Glutamatergic neuron (in vitro differentiated cells): ENCODE measurements around the gene CCDC87. TPM values are rescaled to one million over a fixed set of nuclear protein-coding genes. Genes with fewer than 3 reads are reported as not detected.

ENCODE experiments used
- DNase-seq: peaks from one replicate; pipeline ENCODE4 v3.0.0; 2022
- H3K27ac Mint-ChIP-seq: one replicate; pipeline ENCODE4 v1.8.0; 2020; ENCODE audit warnings: mild to moderate bottlenecking, mixed read lengths, inconsistent platforms; ENCODE audit not compliant: unreplicated experiment
- H3K27me3 Mint-ChIP-seq: one replicate; pipeline ENCODE4 v1.8.0; 2020; ENCODE audit warnings: mild to moderate bottlenecking, moderate library complexity, mixed read lengths, inconsistent platforms; ENCODE audit not compliant: unreplicated experiment
- H3K36me3 Mint-ChIP-seq: one replicate; pipeline ENCODE4 v1.8.0; 2020; ENCODE audit warnings: mild to moderate bottlenecking, mixed read lengths, inconsistent platforms; ENCODE audit not compliant: unreplicated experiment
- H3K4me1 Mint-ChIP-seq: one replicate; pipeline ENCODE4 v1.8.0; 2020; ENCODE audit warnings: mild to moderate bottlenecking, low read depth, mixed read lengths, inconsistent platforms; ENCODE audit not compliant: unreplicated experiment
- H3K4me3 Mint-ChIP-seq: one replicate; pipeline ENCODE4 v1.8.0; 2020; ENCODE audit warnings: mild to moderate bottlenecking, mixed read lengths, inconsistent platforms; ENCODE audit not compliant: unreplicated experiment
- H3K9me3 Mint-ChIP-seq: one replicate; pipeline ENCODE4 v1.8.0; 2020; ENCODE audit warnings: mild to moderate bottlenecking, moderate library complexity, mixed read lengths, inconsistent platforms; ENCODE audit not compliant: unreplicated experiment
- total RNA-seq: library from RNA; stranded (reverse); fragmentation: NEBNext Ultra II Directional; extraction: Animal tissue kit (Norgen Biotek cat#: 25700); gene quantifications from one replicate; pipeline ENCODE4 v1.2.1, GENCODE V29; 2021; ENCODE audit not compliant: unreplicated experiment
- TF ChIP-seq, protein P1 (sequence below): fragments of 200-600 bp; sonication (generic); IDR thresholded peaks from one replicate; pipeline ENCODE4 v1.5.0; 2021; ENCODE audit not compliant: partially characterized antibody, unreplicated experiment

CCDC87 gene
- total RNA-seq, 1 donor from 2014 or later: 0.51 TPM

DNA sequence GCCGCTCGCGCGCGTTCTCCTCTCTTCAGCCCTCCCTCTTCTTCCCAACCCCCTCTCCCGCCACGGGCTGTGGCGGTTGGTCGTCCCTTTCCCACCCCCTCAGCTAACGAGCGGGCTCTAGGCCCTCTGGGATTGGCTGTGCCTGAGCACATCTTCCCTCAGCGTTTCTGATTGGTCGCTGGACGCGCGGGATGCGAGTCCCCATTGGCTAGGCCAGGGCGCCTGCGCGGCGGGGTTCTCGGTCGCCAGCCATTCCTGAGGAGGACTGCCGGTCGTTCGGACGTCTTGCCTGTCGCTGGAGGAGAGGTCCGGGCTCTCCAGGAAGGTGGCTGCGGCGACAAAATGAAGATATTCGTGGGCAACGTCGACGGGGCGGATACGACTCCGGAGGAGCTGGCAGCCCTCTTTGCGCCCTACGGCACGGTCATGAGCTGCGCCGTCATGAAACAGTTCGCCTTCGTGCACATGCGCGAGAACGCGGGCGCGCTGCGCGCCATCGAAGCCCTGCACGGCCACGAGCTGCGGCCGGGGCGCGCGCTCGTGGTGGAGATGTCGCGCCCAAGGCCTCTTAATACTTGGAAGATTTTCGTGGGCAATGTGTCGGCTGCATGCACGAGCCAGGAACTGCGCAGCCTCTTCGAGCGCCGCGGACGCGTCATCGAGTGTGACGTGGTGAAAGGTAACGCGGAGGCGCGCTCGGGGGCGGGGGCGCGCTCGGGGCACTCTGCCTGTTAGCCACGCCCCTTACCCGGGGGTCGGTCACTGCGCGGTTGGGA, 23.7 kb upstream of the CCDC87 start, which contains the start of gene RBM14:
Gene RBM14, plus strand, starts transcription at position 252 of the 776 bp plus-strand sequence. Its CDS starts 91 bp downstream, at position 343.
- H3K36me3 Mint-ChIP-seq: no peaks in the 10 kb centered on the region
- TF ChIP-seq, protein P1, sequence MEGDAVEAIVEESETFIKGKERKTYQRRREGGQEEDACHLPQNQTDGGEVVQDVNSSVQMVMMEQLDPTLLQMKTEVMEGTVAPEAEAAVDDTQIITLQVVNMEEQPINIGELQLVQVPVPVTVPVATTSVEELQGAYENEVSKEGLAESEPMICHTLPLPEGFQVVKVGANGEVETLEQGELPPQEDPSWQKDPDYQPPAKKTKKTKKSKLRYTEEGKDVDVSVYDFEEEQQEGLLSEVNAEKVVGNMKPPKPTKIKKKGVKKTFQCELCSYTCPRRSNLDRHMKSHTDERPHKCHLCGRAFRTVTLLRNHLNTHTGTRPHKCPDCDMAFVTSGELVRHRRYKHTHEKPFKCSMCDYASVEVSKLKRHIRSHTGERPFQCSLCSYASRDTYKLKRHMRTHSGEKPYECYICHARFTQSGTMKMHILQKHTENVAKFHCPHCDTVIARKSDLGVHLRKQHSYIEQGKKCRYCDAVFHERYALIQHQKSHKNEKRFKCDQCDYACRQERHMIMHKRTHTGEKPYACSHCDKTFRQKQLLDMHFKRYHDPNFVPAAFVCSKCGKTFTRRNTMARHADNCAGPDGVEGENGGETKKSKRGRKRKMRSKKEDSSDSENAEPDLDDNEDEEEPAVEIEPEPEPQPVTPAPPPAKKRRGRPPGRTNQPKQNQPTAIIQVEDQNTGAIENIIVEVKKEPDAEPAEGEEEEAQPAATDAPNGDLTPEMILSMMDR: no peak
- DNase-seq: peak; percentile 99
- H3K4me1 Mint-ChIP-seq: peaks cover 16% of the 10 kb centered on the region
- peak within 1 kb of the TSS; percentile 98 for H3K4me3 Mint-ChIP-seq
- H3K27me3 Mint-ChIP-seq: peaks cover 4% of the 10 kb centered on the region
- H3K9me3 Mint-ChIP-seq: peaks cover 13% of the 10 kb centered on the region
- peak within 1 kb of the TSS; percentile 95 for H3K27ac Mint-ChIP-seq

DNA sequence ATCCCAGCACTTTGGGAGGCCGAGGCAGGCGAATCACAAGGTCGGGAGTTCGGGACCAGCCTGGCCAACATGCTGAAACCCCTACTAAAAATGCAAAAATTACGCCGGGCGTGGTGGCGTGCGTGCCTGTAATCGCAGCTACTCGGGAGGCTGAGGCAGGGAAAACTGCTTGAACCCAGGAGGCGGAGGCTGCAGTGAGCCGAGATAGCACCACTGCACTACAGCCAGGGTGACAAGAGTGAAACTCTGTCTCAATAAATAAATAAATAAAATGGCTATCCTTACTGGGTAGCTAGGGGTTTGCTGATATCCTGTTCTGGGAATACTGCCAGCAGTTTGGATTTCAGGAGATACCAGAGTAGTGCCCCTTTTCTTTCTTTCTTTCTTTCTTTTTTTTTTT, 21.2 kb upstream of the CCDC87 start:
- DNase-seq: no peak
- Mint-ChIP-seq H3K4me3 (no peak overlapping the region), H3K27ac (no peak overlapping the region), H3K27me3 (peaks cover 2% of the 10 kb centered on the region), H3K36me3 (no peaks in the 10 kb centered on the region), H3K9me3 (peaks cover 13% of the 10 kb centered on the region), H3K4me1 (peaks cover 12% of the 10 kb centered on the region)
- TF ChIP-seq, protein P1: no peak

- Mint-ChIP-seq H3K36me3 (no peaks in the 10 kb centered on the region), H3K27ac (no peak overlapping the region), H3K4me1 (no peaks in the 10 kb centered on the region), H3K27me3 (peaks cover under 1% of the 10 kb centered on the region), H3K9me3 (peaks cover 8% of the 10 kb centered on the region), H3K4me3 (no peak overlapping the region)
- DNase-seq: no peak
- TF ChIP-seq, protein P1: no peak
Measured at GRCh38 chr11:66612458-66612857, 19.6 kb upstream of the CCDC87 start.

DNA sequence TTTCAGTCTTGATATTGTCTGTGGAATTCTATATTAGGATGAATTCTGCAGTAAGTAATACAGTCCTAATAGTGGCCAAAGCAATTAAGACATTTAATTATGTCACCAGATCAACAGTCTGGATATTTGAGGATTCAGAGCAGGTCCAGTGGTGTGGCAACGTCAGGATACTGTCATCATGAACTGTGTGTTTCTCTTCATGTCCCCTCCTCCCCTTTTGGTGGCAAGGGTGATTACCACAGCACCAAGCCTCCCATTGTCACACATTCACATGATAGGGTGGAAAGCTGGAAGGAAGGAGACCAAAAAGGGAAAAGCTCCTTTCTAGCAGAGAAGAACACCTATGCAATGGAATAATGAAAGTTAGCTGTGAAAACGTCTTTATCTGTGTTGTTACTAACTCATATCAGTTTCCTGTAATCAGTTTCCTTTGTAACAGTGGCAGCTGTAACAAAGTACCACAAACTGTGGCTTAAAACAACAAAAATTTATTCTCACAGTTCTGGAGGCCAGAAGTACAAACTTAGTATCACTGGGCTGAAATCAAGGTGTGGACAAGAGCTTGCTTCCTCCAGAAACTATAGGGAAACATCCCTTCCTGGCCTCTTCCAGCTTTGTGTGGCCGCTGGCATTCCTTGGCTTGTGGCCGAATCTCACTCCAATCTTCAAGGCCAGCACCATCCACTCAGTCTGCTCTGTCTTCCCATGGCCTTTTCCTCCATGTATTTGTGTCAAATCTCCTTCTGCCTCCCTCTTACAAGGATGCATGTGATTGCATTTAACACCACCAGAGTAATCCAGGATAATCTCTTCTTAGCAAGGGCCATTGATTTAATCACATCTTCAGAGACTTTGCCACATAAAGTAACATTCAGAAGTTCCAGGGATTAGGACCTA, 17.1 kb upstream of the CCDC87 start:
- DNase-seq: no peak
- H3K9me3 Mint-ChIP-seq: no peaks in the 10 kb centered on the region
- no peaks in the 10 kb centered on the region for H3K36me3 Mint-ChIP-seq
- H3K4me1 Mint-ChIP-seq: no peaks in the 10 kb centered on the region
- H3K27me3 Mint-ChIP-seq: no peaks in the 10 kb centered on the region
- H3K27ac Mint-ChIP-seq: no peak overlapping the region
- TF ChIP-seq, protein P1: no peak
- no peak overlapping the region for H3K4me3 Mint-ChIP-seq
